ENCODE measurements around the gene MT2A. TPM values are rescaled to one million over a fixed set of nuclear protein-coding genes. Genes with fewer than 3 reads are reported as not detected.
A peak's percentile ranks its signal among the peaks of the same experiment; 100 is the strongest.
"Not testable (repeated sequence)": the region's sequence is repeated elsewhere in the genome, so short reads cannot be mapped to it uniquely, and the experiment has no call there.

The MT2A gene
- 144 and 163 TPM in 2 replicates for total RNA-seq (2014; rRNA removed; shearing (Covaris generic))

- H3K36me3 ChIP-seq = no peaks in the 10 kb centered on the region
- H3K4me1 ChIP-seq = peaks cover 34% of the 10 kb centered on the region
- DNase-seq = peak; percentile 96 to 98
- H3K4me3 ChIP-seq = peak within 1 kb of the TSS; percentile 67
- H3K27ac ChIP-seq = peak within 1 kb of the TSS; percentile 89
- H3K27me3 ChIP-seq = no peaks in the 10 kb centered on the region
- no peaks in the 10 kb centered on the region for H3K9me3 ChIP-seq (replicated peaks)
Observed at GRCh38 chr16:56608043-56608875, at the start of gene MT2A. Gene MT2A (plus strand): TSS chr16:56608584. CDS start chr16:56608656, 72 bp downstream.

DNA sequence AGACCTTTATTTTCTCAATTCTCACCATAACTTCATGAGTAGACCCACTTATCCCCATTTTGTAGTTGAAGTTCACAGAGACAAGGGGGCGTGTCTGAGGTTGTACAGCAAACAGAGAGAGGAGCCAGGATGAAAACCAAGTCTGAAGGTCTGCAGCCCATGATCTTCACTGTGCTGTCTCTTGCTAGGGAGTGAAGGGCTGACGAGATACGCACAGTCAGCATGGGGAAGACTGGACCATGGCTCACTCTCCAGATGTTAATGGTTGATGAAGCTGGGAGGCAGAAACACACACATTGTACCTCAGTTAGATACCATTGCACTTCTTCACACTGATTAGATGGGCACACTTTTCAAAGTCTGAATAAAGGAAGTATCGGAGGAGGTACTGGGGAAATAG, 49.3 kb upstream of the MT2A start:
- H3K27ac ChIP-seq = no peak overlapping the region
- H3K4me1 ChIP-seq = peaks cover 6% of the 10 kb centered on the region; the same call in 1 of the 2 replicates
- no peaks in the 10 kb centered on the region for H3K36me3 ChIP-seq
- no peaks in the 10 kb centered on the region for H3K9me3 ChIP-seq (replicated peaks)
- H3K4me3 ChIP-seq = no peak overlapping the region
- no peak for DNase-seq
- H3K27me3 ChIP-seq = peaks cover 6% of the 10 kb centered on the region; the same call in 1 of the 2 replicates

DNA sequence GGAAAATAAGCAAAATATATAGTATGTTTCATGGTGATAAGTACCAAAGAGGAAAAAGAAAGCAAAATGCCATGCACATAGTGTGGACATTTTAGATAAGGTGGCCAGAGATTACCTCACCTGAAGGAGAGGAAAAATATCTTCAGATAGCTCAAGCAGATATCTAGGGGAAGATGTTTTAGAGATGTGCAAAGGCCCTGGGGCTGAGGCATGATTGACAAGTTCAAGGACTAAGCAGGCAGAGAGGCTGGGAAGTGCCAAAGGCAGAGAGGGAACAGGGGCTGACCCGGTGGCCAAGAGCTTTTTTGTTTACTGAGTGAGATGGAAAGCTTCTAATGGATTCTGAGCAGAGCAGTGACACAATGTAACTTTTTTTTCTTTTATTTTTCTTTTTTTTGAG, 47.9 kb upstream of the MT2A start:
- Histone ChIP-seq H3K4me3 (no peak overlapping the region), H3K9me3 (replicated peaks) (no peaks in the 10 kb centered on the region), H3K4me1 (peaks cover 6% of the 10 kb centered on the region; the same call in 1 of the 2 replicates), H3K27me3 (no peaks in the 10 kb centered on the region; the same call in 1 of the 2 replicates), H3K27ac (no peak overlapping the region), H3K36me3 (no peaks in the 10 kb centered on the region)
- DNase-seq = no peak

DNA sequence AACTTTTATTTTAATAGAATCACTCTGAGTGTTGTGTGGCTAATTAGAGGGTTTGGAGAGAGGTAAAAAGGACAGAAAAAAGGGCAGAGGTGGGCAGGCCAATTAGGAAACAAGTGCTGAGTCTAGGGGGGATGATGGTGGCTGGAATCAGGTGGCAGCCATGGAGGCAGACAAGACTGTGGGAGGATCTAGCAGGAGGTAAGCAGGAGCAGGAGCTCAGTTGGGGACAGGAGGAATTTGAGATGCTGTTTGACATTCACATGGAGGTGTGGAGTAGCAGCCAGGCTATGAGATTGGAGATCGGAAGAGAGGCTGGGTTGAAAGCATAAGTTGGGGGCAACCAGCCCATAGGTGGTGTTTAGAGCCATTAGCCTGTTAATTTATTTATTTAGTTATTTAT, 47.3 kb upstream of the MT2A start:
- Histone ChIP-seq H3K9me3 (replicated peaks) (no peaks in the 10 kb centered on the region), H3K27me3 (no peaks in the 10 kb centered on the region; the same call in 1 of the 2 replicates), H3K4me3 (no peak overlapping the region), H3K4me1 (peaks cover 6% of the 10 kb centered on the region; the same call in 1 of the 2 replicates), H3K36me3 (no peaks in the 10 kb centered on the region), H3K27ac (no peak overlapping the region)
- no peak for DNase-seq

GRCh38 chr16:56564793-56565477, 43.4 kb upstream of the MT2A start, which contains the start of gene MT4:
Gene MT4 (plus strand): TSS chr16:56565073. CDS start chr16:56565129, 56 bp downstream.
- no peak for DNase-seq
- no peaks in the 10 kb centered on the region for H3K9me3 ChIP-seq (replicated peaks)
- H3K27me3 ChIP-seq = peaks cover 3% of the 10 kb centered on the region; the same call in 1 of the 2 replicates
- no peak within 1 kb of the TSS for H3K27ac ChIP-seq
- no peaks in the 10 kb centered on the region for H3K4me1 ChIP-seq
- no peaks in the 10 kb centered on the region for H3K36me3 ChIP-seq
- H3K4me3 ChIP-seq = no peak within 1 kb of the TSS

DNA sequence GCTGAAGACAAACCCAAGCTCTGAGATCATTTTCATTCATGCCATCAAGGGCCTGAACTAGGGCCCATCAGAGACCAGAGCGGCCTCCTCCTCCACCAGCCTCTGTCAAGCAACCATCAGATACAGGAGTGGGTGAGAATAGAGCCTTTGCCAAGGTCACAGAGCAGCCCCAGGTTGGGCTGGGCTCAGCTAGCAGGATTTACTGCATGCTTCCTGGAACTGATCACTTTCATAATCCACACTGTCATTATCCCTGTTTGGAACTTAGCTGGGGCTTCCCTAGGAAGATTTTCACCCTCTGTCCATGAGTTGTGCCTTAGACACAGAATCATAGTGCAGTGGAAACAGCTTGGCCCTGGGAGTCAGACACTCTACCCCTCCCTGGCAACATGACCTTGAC, 38.4 kb upstream of the MT2A start:
- H3K4me3 ChIP-seq = no peak overlapping the region
- no peaks in the 10 kb centered on the region for H3K36me3 ChIP-seq
- no peaks in the 10 kb centered on the region for H3K9me3 ChIP-seq (replicated peaks)
- H3K27me3 ChIP-seq = peaks cover 11% of the 10 kb centered on the region; the same call in 1 of the 2 replicates
- no peaks in the 10 kb centered on the region for H3K4me1 ChIP-seq
- DNase-seq = no peak
- H3K27ac ChIP-seq = no peak overlapping the region

- Histone ChIP-seq H3K9me3 (replicated peaks) (no peaks in the 10 kb centered on the region), H3K4me1 (no peaks in the 10 kb centered on the region), H3K4me3 (no peak overlapping the region), H3K27me3 (peaks cover 11% of the 10 kb centered on the region; the same call in 1 of the 2 replicates), H3K36me3 (no peaks in the 10 kb centered on the region), H3K27ac (no peak overlapping the region)
- no peak for DNase-seq
Observed at GRCh38 chr16:56571525-56571924, 36.9 kb upstream of the MT2A start.

- Histone ChIP-seq H3K4me3 (no peak overlapping the region), H3K27me3 (peaks cover 11% of the 10 kb centered on the region; the same call in 1 of the 2 replicates), H3K9me3 (replicated peaks) (no peaks in the 10 kb centered on the region), H3K36me3 (no peaks in the 10 kb centered on the region), H3K4me1 (no peaks in the 10 kb centered on the region), H3K27ac (no peak overlapping the region)
- no peak for DNase-seq
Observed at GRCh38 chr16:56574625-56575024, 33.8 kb upstream of the MT2A start.

- Histone ChIP-seq H3K4me1 (no peaks in the 10 kb centered on the region), H3K36me3 (no peaks in the 10 kb centered on the region), H3K9me3 (replicated peaks) (no peaks in the 10 kb centered on the region), H3K27me3 (no peaks in the 10 kb centered on the region; the same call in 1 of the 2 replicates), H3K27ac (no peak overlapping the region), H3K4me3 (no peak overlapping the region)
- DNase-seq = peak; percentile 72 to 85
Observed at GRCh38 chr16:56576585-56577299, 31.6 kb upstream of the MT2A start.

- H3K4me1 ChIP-seq = no peaks in the 10 kb centered on the region
- H3K9me3 ChIP-seq (replicated peaks) = no peaks in the 10 kb centered on the region
- H3K27ac ChIP-seq = no peak overlapping the region
- H3K36me3 ChIP-seq = no peaks in the 10 kb centered on the region
- DNase-seq = no peak
- no peaks in the 10 kb centered on the region; the same call in 1 of the 2 replicates for H3K27me3 ChIP-seq
- H3K4me3 ChIP-seq = no peak overlapping the region
Observed at GRCh38 chr16:56577300-56577625, 31.1 kb upstream of the MT2A start.

DNA sequence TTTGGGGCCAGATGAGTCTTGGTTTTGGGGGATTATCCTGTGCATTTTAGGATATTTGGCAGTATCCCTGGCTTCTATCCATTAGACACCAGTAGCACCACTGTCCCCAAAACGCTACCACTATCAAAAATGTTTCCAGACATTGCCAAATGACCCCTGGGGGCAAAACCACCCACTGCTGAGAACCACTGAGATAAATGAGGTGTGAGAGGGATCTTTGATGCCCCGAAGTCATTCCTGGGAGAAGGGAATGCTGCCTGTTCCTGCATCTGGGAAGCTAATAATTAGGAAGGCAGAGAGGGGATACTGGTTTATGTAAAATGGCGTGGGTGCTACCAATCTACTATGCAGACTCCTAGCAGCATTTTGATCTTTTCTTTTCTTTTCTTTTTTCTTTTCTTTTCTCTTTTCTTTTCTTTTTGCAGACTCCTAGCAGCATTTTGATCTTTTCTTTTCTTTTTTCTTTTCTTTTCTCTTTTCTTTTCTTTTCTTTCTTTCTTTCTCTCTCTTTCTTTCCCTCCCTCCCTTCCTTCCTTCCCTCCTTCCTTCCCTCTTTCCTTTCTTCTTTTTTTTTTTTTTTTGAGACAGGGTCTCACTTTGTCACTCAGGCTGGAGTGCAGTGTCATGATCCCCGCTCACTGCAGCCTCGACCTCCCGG, 27.9 kb upstream of the MT2A start:
- no peaks in the 10 kb centered on the region for H3K9me3 ChIP-seq (replicated peaks)
- no peaks in the 10 kb centered on the region; the same call in 1 of the 2 replicates for H3K4me1 ChIP-seq
- H3K36me3 ChIP-seq = no peaks in the 10 kb centered on the region
- H3K4me3 ChIP-seq = no peak overlapping the region
- 0 out of 2 replicates have a peak, but pooled peaks cover 4% of the 10 kb centered on the region for H3K27me3 ChIP-seq
- DNase-seq = no peak
- H3K27ac ChIP-seq = no peak overlapping the region

DNA sequence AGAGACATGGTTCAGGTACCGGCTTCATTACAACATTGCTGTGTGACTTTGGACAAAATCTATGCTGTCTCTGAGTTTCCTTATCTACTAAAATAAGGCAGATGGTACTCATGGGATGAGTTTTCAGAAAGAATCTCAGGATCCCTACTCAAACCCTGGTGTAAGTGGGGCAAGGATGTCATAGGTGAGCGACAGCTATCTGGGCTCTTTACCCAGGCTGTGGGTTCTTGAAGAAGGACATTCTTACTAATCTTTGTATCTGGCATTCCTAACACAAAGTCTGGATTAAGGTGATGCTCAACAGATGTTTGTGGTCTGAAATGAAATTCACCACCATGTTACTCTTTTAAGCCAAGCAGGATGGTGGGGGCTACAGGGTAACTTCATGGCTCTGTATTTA, 25.5 kb upstream of the MT2A start:
- H3K4me1 ChIP-seq; H3K4me3 ChIP-seq; H3K9me3 ChIP-seq (replicated peaks); H3K27me3 ChIP-seq; H3K27ac ChIP-seq; DNase-seq; H3K36me3 ChIP-seq: not testable (repeated sequence)

DNA sequence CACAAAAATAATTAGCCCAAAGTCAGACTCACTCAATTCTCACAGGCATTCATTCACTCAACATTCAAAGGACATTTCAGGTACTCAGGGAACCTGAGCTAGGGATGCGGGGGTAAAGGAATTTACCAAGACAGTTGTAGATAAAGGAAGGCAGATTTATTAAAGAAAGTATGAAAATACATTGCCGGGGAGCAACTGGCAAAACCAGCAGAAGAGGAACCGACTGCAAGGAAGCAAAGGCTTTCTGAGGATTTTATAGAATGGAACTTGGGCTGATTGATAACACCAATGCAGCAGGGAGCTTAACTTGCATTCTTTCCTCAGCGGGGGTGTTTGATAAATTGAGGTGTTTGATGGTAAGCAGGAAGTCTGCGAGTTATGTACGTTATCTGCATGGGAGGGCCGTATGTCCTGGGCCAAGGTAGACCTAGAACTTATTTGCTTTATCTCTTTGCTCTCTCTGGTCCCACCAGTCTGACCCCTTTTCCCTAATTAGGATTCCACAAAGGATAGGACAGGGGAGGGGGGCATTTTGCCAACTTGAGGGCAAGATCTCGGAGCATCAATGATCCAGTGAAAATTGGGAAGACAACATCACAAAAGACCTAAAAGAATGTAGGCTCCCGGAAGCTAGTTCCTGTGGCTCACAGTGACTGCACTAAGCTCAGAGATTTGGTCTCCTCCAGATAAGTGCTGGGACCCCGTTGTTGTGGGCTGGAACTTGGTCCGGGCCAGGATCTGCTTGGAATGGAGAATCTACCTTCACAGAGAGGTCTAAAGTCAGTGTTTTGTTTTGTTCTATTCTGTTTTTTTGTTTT, 24.8 kb upstream of the MT2A start:
- Histone ChIP-seq H3K36me3 (no peaks in the 10 kb centered on the region), H3K4me1 (no peaks in the 10 kb centered on the region; the same call in 1 of the 2 replicates), H3K9me3 (replicated peaks) (no peaks in the 10 kb centered on the region), H3K27me3 (0 out of 2 replicates have a peak, but pooled peaks cover 4% of the 10 kb centered on the region), H3K27ac (no peak overlapping the region), H3K4me3 (no peak overlapping the region)
- no peak for DNase-seq
